CD4-positive, alpha-beta T cell treated with Interleukin-4 for 1 hour (primary cell): ENCODE measurements around the gene KRT9.
"Not testable (repeated sequence)": the region's sequence is repeated elsewhere in the genome, so short reads cannot be mapped to it uniquely, and the experiment has no call there.

ENCODE experiments used
- DNase-seq, 2 donors: peaks; one replicate each; pipeline ENCODE4 v3.0.0-alpha.2; 2020 to 2022

The KRT9 gene

DNA sequence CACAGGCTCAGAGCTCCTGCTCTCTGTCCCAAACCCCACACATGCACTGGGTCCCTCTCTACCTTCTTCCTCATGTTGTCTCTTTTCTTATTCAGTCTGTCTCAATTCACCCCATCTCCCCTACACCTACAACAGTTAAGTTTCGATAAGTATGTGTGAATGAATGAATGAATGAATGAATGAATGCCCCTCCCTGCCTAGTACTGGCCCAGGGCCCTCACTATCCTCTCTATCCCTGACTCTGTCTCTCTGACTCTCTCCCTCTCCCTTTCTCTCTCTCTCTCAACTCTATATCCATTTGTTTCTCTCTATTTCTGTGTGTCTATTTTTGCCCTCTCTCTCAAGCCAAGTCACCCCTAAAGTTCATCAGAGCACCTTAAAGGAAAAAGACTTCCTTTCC is 6.7 kb upstream of the KRT9 start:
- DNase-seq = no peak

- not testable (repeated sequence) for DNase-seq
Observed at GRCh38 chr17:41576740-41577139, 4.9 kb upstream of the KRT9 start.

DNA sequence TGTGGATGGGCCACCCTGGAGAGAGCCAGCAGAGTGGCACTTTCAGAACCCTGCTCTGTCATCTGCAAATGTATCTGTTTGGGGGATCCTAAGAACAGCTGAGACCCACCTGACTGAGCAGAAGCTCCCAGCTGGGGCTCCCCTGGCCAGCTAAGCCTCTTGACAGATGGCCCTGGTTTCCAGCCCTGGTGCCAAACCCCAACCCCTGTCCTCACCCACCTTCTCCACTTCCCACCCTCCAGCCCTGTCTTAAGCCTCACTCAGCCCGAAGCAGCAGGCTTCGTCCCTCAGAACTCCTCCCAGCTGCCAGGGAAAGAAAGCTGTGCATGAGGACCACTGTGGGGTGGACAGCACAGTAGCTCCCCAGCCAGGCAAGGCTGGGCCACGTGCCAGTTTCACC is 3.5 kb upstream of the KRT9 start:
- no peak for DNase-seq

DNA sequence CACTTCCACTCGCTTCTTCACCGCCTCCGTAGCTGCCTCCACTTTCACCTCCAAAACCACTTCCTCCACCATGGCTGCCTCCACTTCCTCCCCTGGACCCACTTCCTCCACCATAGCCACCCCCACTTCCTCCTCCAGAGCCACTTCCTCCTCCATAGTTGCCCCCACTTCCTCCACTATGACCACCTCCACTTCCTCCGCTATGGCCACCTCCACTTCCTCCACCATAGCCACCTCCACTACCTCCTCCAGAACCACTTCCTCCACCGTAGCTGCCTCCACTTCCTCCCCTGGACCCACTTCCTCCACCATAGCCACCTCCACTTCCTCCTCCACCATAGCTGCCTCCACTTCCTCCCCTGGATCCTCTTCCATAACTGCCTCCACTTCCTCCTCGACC is 4.5 kb downstream of the KRT9 start:
- peak; percentile 11 to 23 for DNase-seq

DNA sequence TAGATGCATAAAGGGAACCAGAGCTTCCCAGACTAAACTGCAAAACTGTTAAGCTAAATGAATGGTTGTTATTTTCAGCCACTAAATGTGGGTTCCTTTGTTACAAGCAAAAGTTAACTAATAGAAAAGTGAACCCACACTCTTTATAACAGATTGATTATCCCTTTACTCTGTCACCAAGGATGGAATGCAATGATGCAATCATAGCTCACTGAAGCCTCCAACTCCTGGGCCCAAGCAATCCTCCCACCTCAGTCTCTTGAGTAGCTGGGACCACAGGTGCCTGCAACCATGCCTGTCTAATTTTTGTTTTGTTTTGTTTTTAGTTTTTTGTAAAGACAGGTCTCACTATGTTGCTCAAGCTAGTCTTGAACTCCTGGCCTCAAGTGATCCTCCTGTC is 6.5 kb downstream of the KRT9 start:
- DNase-seq = no peak

- DNase-seq = no peak
Observed at GRCh38 chr17:41563607-41564170, 8.2 kb downstream of the KRT9 start.

DNA sequence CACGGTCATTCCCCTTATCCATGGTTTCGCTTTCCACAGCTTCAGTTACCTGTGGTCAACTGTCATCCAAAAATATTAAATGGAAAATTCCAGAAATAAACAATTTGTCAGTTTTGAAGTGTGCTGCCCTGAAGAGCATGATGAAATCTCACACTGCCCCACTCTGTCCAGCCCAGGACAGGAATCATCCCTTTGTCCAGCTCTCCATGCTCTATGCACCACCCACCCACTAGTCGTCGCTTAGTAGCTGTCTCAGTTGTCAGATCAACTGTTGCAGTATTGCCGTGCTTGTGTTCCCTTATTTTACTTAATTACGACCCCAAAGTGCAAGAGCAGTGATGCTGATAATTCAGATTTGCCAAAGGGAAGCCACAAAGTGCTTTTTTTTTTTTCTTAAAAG is 10.3 kb downstream of the KRT9 start:
- no peak for DNase-seq

DNA sequence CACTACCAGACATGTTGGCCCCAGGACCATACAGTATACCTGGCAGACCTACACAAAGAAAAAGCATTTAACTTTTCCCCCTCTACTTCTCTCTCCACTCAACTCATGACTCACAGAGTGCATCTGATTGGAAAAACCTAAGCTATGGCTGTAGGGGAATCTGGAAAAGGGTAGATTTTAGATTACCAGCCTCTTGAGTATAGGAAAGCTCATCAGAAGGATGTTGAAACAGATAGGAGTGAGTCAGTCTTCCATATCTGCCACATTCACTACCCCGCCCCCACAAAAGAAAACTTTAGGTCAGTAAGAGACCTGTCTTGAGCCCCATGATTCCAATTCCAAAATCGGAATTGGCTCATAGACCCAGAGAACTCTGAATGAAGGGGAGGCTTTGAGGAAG is 12.3 kb downstream of the KRT9 start:
- no peak for DNase-seq

DNA sequence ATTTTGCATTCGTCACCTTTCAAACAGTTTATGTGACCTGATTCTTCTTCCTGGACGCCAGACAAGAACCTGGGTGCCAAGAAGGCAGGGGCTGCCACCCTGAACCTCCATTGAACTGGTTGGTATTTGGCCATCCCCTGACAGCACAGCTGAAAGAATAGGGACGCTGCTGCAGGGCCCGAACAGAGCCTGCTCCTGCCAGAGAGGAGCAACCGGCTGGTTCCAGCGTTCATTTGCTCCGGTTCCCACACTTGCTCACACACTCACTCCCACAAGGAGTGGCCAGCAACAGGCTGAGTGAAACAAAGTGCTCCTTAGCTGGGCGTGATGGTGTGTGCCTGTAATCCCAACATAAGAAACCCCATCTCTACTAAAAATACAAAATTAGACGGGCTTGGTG is 14.9 kb downstream of the KRT9 start:
- no peak for DNase-seq

- no peak for DNase-seq
Observed at GRCh38 chr17:41556306-41556705, 15.6 kb downstream of the KRT9 start.

DNA sequence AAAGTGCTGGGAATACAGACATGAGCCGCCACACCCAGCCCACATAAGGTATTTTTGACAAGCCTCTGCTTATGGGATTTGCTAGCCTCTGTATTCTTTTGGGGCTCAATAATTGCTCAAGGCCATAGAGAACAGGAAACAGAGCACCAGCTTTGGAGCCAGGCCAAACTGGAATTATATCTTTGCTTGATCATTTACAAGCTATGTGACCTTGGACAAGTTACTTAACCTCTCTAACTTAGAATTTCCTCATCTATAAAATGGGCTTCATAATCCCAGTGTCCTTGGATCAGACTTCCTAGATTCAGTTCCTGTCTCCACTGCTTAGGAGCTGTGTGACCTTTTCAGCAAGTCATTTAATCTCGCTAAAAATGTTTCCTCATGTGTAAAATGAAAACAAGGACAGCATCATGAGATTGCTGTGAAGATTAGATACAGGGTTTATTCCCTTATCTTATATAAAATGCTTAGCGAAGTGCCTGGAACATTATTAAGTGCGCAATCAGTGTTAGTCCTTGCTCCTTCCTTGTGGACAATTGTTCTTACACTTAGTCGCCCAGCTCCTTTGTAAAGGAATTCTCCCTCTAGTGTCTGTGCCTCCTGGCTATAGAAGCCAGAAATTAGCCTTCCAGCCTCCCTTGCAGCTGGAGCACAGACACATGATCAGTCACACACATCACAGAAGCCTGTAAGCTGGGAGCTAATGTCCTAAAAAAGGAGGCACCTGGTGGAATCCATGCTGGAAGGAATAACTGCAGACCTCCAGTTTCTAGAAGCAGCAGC is 16.6 kb downstream of the KRT9 start:
- no peak for DNase-seq

DNA sequence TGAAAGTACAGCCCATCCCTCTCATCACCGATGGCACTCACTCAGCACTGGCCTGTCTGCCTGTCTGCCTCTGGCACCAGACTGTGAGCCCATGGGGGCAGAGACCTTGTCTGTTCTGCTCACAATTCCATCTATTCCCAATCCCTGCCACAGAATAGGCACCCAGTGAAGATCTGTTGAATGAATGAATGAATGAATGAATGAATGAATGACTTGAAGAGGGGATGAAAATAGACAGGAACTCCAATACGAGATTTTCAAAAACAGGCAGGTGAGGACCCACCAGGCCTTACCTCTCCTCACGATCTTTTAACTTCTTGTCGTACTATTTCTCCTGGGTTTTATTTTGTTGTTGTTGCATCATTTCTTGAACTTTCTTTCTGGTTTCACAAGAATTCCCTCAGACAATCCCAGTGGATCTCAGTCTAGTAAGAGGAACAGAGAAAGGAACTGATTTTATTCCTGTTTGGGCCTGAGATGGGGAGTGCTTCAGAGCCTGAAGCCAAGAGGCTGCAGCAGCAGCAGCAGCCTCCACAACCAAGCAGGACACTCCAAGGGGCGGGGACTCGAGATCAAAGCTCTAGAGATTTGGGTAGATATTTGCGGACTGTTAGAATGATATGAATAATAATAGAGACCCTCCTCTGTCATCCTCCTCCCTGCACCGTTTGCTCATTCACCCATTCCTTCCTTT is 17.7 kb downstream of the KRT9 start:
- DNase-seq = no peak

GRCh38 chr17:41553176-41553575 is 18.7 kb downstream of the KRT9 start:
- no peak for DNase-seq

- DNase-seq = no peak
Observed at GRCh38 chr17:41552455-41552854, 19.4 kb downstream of the KRT9 start.

GRCh38 chr17:41551365-41551764 is 20.5 kb downstream of the KRT9 start:
- no peak for DNase-seq

- no peak for DNase-seq
Observed at GRCh38 chr17:41549596-41550039, 22.2 kb downstream of the KRT9 start.

- peak; percentile 83 to 85 for DNase-seq
Observed at GRCh38 chr17:41548844-41549595, 22.8 kb downstream of the KRT9 start.

DNA sequence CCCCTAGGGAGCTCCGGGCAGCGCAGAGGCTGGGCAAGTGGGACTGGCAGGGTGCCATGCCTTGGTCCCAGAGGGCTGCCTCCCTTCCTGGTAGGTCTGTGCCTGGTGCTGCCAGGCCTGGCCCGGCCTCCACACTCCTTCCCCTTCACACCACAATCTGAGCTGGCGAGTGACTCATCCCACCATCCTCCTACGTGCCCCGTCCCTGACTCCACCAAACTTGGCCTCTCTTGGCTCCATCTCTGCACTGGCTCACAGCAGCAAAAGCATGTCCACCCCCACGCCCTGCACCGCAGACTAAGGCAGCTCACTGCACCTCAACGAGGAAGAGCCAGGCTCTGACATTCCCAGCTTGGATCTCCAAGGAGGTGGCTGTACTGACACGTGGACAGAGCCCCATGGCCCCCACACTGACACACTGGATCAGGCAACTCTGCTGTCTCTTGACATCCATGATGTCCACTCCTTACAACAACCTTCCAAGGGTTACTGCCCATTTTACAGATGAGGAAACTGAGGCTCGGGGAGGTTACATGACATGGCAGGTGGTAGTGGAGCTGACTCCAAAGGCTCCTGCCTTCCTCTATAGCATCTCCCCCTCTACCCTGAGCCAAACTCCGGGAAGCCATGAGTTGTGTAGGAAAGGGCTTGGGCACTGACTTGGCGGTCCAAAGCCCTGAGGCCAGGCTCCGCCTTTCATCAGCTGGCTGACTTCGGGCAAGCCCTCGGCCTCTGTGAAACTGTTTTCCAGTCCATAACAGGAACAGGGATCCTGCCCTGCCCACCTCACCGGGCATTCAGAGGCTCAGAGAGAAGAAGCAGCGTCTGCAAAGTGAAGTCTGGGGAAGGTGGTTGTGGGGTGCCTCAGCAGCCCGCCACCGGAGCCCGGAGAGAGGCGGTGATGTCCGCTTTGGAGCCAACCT is 23.7 kb downstream of the KRT9 start:
- peak in 1 of 2 donors; percentile 37 for DNase-seq

GRCh38 chr17:41547378-41547841 is 24.4 kb downstream of the KRT9 start:
- no peak for DNase-seq

DNA sequence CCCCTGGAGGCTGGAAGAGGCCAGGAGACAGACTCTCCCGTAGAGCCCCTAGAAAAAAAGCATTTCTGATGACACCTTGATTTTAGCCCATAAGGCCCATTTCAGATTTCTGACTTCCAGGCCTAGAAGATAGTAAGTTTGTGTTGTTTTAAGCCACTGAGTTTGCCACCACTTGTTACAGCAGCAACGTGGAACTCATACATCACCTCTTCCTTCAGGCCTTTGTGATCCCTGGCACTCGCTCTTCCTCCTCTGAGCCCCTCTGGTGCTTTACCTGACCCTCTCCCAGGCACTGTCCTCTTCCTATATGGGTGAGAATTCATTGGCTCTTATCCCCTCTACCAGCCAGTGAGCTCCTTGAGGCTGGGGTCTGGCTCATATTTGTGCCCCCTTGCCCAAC is 25.0 kb downstream of the KRT9 start:
- no peak for DNase-seq

DNA sequence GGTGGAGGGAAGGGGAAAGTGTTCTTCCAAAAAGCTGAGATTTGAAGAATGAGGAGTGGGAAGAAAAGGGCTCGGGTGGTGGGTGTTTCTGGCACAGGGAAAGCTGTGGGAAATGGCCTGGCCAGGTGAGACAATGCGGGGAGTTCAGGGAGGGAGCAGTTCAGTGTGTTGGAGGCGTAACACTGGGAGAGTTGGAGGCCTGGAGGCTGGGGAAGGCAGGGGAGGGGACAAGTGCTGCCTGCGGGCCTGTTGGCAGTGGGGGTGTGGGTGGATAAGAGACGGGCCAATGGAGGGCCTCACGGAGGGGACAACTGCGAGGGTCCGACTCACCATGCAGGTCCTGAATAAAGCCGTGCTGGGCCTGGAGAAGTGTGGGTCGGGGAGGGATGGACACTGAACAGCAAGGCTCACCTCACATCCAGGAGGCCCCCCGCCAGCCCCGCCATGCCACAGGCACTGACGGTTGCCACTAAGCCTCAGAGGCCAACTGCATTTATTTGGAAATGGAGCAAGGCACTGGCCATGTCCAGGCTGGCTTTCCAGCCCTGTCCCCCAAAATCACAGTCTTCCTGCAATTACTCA is 25.9 kb downstream of the KRT9 start:
- DNase-seq = no peak

- DNase-seq = no peak
Observed at GRCh38 chr17:41544935-41545334, 26.9 kb downstream of the KRT9 start.
